Measurements from ENCODE around the gene ZMIZ1.

Gene ZMIZ1

DNA sequence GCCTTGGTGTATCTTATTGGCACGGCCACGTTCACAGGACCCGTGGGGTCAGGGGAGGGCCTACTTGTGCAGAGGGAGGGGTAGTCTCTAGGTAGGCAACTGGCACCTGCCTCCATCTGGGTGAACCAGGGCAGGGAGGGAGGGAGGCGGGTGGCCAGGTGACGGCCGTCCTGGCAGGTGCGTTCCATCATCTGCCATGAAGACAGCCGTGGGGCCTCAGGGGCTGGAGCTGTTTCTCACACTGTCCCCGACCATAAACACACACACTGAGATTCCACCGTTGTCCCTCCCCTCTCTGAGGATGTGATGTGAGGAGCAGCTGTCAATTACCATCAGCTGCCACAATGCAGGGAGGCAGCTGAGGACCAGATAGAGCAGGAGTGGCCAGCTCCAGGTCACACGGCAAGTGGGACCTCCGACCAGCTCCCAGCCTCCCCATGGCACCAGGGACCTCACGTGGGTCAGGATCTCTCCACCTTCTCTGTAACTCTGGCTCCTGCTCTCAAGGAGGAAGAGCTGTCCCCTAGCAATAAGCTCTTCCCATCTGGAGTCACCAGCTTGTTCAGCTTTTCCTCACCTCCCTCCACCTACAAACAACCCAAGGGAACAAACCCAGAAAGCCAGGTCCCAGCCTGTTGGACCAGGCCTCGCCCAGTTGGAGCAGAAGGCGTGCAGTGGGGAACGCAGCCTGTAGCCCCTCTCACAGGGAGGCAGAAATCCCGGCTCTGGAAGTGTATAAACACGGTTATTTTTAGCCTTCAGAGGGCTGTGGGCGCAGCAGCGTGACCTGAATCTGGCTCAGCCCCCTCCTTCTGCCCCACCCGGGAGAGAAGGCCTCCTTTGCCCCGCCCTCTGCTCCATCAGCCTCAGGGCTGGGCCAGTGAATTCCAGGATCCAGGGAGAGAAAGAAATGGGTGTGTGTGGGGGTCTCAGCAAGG lies 33.1 kb downstream of the ZMIZ1 start (continued):
- TF ChIP-seq ZFP3 (tag by site-specific recombination; IDR thresholded peaks at IDR 0.05; ENCODE audit: low read depth) (no peak), ZNF214 (tag by site-specific recombination; IDR thresholded peaks at IDR 0.05; ENCODE audit: borderline replicate concordance) (no peak), PRDM1 (tag by site-specific recombination; IDR thresholded peaks at IDR 0.05) (no peak), BCL11B (tag by site-specific recombination; IDR thresholded peaks at IDR 0.05; ENCODE audit: low read depth) (no peak), GLI2 (tag by site-specific recombination; IDR thresholded peaks at IDR 0.05; ENCODE audit: borderline replicate concordance, low read depth) (no peak), ZFP41 (tag by site-specific recombination; IDR thresholded peaks at IDR 0.05; ENCODE audit: borderline replicate concordance) (no peak), ZNF626 (tag by site-specific recombination; IDR thresholded peaks at IDR 0.05) (no peak), ZNF585B (tag by site-specific recombination; IDR thresholded peaks at IDR 0.05) (no peak), SP3 (tag by site-specific recombination; IDR thresholded peaks at IDR 0.05) (no peak), SP7 (tag by site-specific recombination; IDR thresholded peaks at IDR 0.05) (no peak), KLF1 (tag by site-specific recombination; IDR thresholded peaks at IDR 0.05) (peak; percentile 59; the same call in 1 of the 2 replicates), ZNF776 (tag by site-specific recombination; IDR thresholded peaks at IDR 0.05; ENCODE audit: borderline replicate concordance) (no peak), ZIC2 (tag by site-specific recombination; IDR thresholded peaks at IDR 0.05) (peak; percentile 38; the same call in 1 of the 2 replicates), ZBTB7A (tag by site-specific recombination; IDR thresholded peaks at IDR 0.05; ENCODE audit: low read depth) (no peak), ZNF560 (tag by site-specific recombination; IDR thresholded peaks at IDR 0.05; ENCODE audit: borderline replicate concordance) (no peak), SCRT2 (tag by site-specific recombination; IDR thresholded peaks at IDR 0.05) (no peak), ZNF777 (tag by site-specific recombination; IDR thresholded peaks at IDR 0.05; ENCODE audit: borderline replicate concordance) (no peak), ZNF19 (tag by site-specific recombination; IDR thresholded peaks at IDR 0.05; ENCODE audit: low read depth) (no peak), ZNF677 (tag by site-specific recombination; IDR thresholded peaks at IDR 0.05) (no peak), ZNF16 (tag by site-specific recombination; IDR thresholded peaks at IDR 0.05; ENCODE audit: low read depth) (no peak), SCRT1 (tag by site-specific recombination; IDR thresholded peaks at IDR 0.05; ENCODE audit: borderline replicate concordance) (no peak), ZNF184 (tag by site-specific recombination; IDR thresholded peaks at IDR 0.05) (no peak), ZNF521 (tag by site-specific recombination; IDR thresholded peaks at IDR 0.05) (no peak), ZNF302 (tag by site-specific recombination; IDR thresholded peaks at IDR 0.05; ENCODE audit: low read depth) (no peak), ZNF792 (tag by site-specific recombination; IDR thresholded peaks at IDR 0.05) (no peak), GFI1B (tag by site-specific recombination; IDR thresholded peaks at IDR 0.05) (no peak), KLF10 (tag by site-specific recombination; IDR thresholded peaks at IDR 0.05) (no peak), ZEB2 (tag by site-specific recombination; IDR thresholded peaks at IDR 0.05) (no peak), ZNF239 (tag by site-specific recombination; IDR thresholded peaks at IDR 0.05) (no peak), ZNF2 (tag by site-specific recombination; IDR thresholded peaks at IDR 0.05) (no peak), ZNF114 (tag by site-specific recombination; IDR thresholded peaks at IDR 0.05) (no peak), EGR2 (tag by site-specific recombination; IDR thresholded peaks at IDR 0.05; ENCODE audit: low read depth) (peak; percentile 67; the same call in 1 of the 2 replicates)
- TF ChIP-seq, protein P1, sequence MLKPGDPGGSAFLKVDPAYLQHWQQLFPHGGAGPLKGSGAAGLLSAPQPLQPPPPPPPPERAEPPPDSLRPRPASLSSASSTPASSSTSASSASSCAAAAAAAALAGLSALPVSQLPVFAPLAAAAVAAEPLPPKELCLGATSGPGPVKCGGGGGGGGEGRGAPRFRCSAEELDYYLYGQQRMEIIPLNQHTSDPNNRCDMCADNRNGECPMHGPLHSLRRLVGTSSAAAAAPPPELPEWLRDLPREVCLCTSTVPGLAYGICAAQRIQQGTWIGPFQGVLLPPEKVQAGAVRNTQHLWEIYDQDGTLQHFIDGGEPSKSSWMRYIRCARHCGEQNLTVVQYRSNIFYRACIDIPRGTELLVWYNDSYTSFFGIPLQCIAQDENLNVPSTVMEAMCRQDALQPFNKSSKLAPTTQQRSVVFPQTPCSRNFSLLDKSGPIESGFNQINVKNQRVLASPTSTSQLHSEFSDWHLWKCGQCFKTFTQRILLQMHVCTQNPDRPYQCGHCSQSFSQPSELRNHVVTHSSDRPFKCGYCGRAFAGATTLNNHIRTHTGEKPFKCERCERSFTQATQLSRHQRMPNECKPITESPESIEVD (tag by site-specific recombination; IDR thresholded peaks at IDR 0.05) = no peak

All from HEK293 (cell line).